Neural cell (in vitro differentiated cells): ENCODE data around the gene MED13L. TPM values are rescaled to one million over a fixed set of nuclear protein-coding genes. Genes with fewer than 3 reads are reported as not detected.
A peak's percentile ranks its signal among the peaks of the same experiment; 100 is the strongest.

Experiments used
- H2AFZ ChIP-seq: fragments of 200-600, 300-800 bp; sonication (generic), shearing (Covaris generic); 2 replicates; pipeline ENCODE4 v1.6.0; 2014; ENCODE audit warnings: low read depth, mild to moderate bottlenecking, antibody characterized with exemption, low read length, moderate library complexity
- H3F3A ChIP-seq: fragments of 200-600 bp; shearing (Covaris generic); 2 replicates; pipeline ENCODE4 v1.6.1; 2016; ENCODE audit warnings: mild to moderate bottlenecking, moderate library complexity, mixed read lengths, antibody characterized with exemption, low read length; ENCODE audit not compliant: insufficient read depth, poor library complexity, severe bottlenecking
- H3K27ac ChIP-seq: fragments of 200-600, 300-800 bp; sonication (generic), shearing (Covaris generic); 2 replicates; pipeline ENCODE4 v1.5.1; 2014; ENCODE audit warnings: mild to moderate bottlenecking, low read length, moderate library complexity
- H3K27me3 ChIP-seq: fragments of 300-800, 200-600 bp; sonication (generic), shearing (Covaris generic); 2 replicates; pipeline ENCODE4 v1.6.0; 2014; ENCODE audit warnings: mild to moderate bottlenecking, low read depth, low read length, moderate library complexity; ENCODE audit not compliant: insufficient read depth
- H3K36me3 ChIP-seq: fragments of 300-800, 200-600 bp; sonication (generic), shearing (Covaris generic); 2 replicates; pipeline ENCODE4 v1.5.1; 2014; ENCODE audit warnings: mild to moderate bottlenecking, antibody characterized with exemption, low read length, moderate library complexity; ENCODE audit not compliant: insufficient read depth
- H3K4me2 ChIP-seq: fragments of 300-800, 200-600 bp; sonication (generic), shearing (Covaris generic); 2 replicates; pipeline ENCODE4 v1.6.0; 2014; ENCODE audit warnings: mild to moderate bottlenecking, low read length
- H3K4me3 ChIP-seq: fragments of 300-800, 200-600 bp; sonication (generic), shearing (Covaris generic); 2 replicates; pipeline ENCODE4 v1.5.1; 2014; ENCODE audit warnings: mild to moderate bottlenecking, low read length, moderate library complexity
- H3K79me2 ChIP-seq: fragments of 200-600 bp; shearing (Covaris generic); replicated peaks from 2 replicates; pipeline ENCODE4 v1.6.0; 2014; ENCODE audit warnings: mild to moderate bottlenecking, low read length, moderate library complexity; ENCODE audit not compliant: insufficient read depth
- H3K9ac ChIP-seq: fragments of 300-800, 200-600 bp; sonication (generic), shearing (Covaris generic); 2 replicates; pipeline ENCODE4 v1.6.1; 2016; ENCODE audit warnings: mild to moderate bottlenecking, low read length, mixed read lengths
- H3K9me2 ChIP-seq: fragments of 200-600 bp; shearing (Covaris generic); 2 replicates; pipeline ENCODE4 v1.6.1; 2016; ENCODE audit warnings: mild to moderate bottlenecking, low read length, mixed read lengths; ENCODE audit not compliant: insufficient read depth
- H3K9me3 ChIP-seq: fragments of 200-600, 300-800 bp; sonication (generic), shearing (Covaris generic); 2 replicates; pipeline ENCODE4 v1.6.1; 2016; ENCODE audit warnings: mild to moderate bottlenecking, mixed run types, low read length, moderate library complexity, mixed read lengths
- H4K20me1 ChIP-seq: fragments of 200-600 bp; shearing (Covaris generic); 2 replicates; pipeline ENCODE4 v1.6.1; 2016; ENCODE audit warnings: mild to moderate bottlenecking, mixed run types; ENCODE audit not compliant: insufficient read depth
- EP300 ChIP-seq: fragments of 450-650 bp; conservative IDR thresholded peaks from 2 replicates; pipeline ENCODE4 v1.6.1; 2014; ENCODE audit warnings: antibody characterized with exemption, mild to moderate bottlenecking, moderate library complexity; ENCODE audit not compliant: poor library complexity, severe bottlenecking
- EZH2 ChIP-seq: fragments of 200-600, 300-800 bp; shearing (Covaris generic), sonication (generic); IDR thresholded peaks from 2 replicates; pipeline ENCODE4 v1.6.1; 2014; ENCODE audit warnings: antibody characterized with exemption, low read length, borderline replicate concordance, mild to moderate bottlenecking; ENCODE audit not compliant: insufficient read depth, poor library complexity, severe bottlenecking
- MXI1 ChIP-seq: fragments of 450-650 bp; conservative IDR thresholded peaks from 2 replicates; pipeline ENCODE4 v1.6.1; 2014; ENCODE audit warnings: antibody characterized with exemption, mild to moderate bottlenecking; ENCODE audit not compliant: poor library complexity, severe bottlenecking
- POLR2AphosphoS5 ChIP-seq: IDR thresholded peaks from 2 replicates; pipeline ENCODE4 v1.6.1; 2012
- RAD21 ChIP-seq: fragments of 450-650 bp; conservative IDR thresholded peaks from 2 replicates; pipeline ENCODE4 v1.6.1; 2014; ENCODE audit warnings: antibody characterized with exemption, mild to moderate bottlenecking, moderate library complexity
- SMC3 ChIP-seq: fragments of 450-650 bp; conservative IDR thresholded peaks from 2 replicates; pipeline ENCODE4 v1.6.1; 2014; ENCODE audit warnings: antibody characterized with exemption, mild to moderate bottlenecking, moderate library complexity; ENCODE audit not compliant: poor library complexity
- TAF1 ChIP-seq: IDR thresholded peaks from 2 replicates; pipeline ENCODE4 v1.6.1; 2012; ENCODE audit warnings: low read depth
- polyA plus RNA-seq: library from polyadenylated mRNA; depleted of rRNA; stranded (reverse); fragments of >200 nt; gene quantifications from 2 replicates; pipeline ENCODE4 v1.2.3, GENCODE V29; 2014
- TF ChIP-seq, protein P1 (sequence below): IDR thresholded peaks from 2 replicates; pipeline ENCODE4 v1.6.1; 2012; ENCODE audit warnings: borderline replicate concordance
- TF ChIP-seq, protein P2 (sequence below): fragments of 450-650 bp; IDR thresholded peaks from 2 replicates; pipeline ENCODE4 v1.5.1; 2014; ENCODE audit warnings: antibody characterized with exemption, mild to moderate bottlenecking, moderate library complexity; ENCODE audit not compliant: poor library complexity, severe bottlenecking

The MED13L gene
- polyA plus RNA-seq, 1 donor from 2014 or later, result 38.9 TPM

DNA sequence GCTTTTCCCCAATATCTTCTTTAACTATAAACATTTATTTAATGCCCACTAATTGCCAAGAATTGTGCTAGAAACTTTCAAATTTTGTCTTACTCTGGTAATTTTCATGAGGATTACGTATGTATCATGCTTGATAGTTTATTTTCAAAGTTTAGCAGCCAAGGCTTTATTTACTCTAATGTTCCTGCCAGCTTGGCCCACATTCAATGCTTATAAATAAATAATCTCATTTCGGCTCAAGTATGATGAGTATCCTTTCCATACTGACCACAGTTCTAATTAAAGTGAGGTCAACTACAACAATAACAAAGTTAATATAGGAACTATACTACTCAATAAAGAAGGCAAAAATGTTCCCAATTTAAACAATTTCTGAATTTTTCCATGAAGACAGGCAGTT, 259.2 kb downstream of the MED13L start:
- Histone ChIP-seq H3K4me3 (no peak overlapping the region), H3K9me2 (no peaks in the 10 kb centered on the region), H3K4me2 (no peak overlapping the region), H3K27me3 (no peaks in the 10 kb centered on the region), H4K20me1 (no peaks in the 10 kb centered on the region), H3K9me3 (no peaks in the 10 kb centered on the region), H3K27ac (no peak overlapping the region), H3K36me3 (peaks cover 5% of the 10 kb centered on the region), H3F3A (no peaks in the 10 kb centered on the region), H3K79me2 (no peaks in the 10 kb centered on the region), H3K9ac (no peak overlapping the region), H2AFZ (no peak overlapping the region)
- no peak for TF ChIP-seq EP300
- TF ChIP-seq, protein P1, sequence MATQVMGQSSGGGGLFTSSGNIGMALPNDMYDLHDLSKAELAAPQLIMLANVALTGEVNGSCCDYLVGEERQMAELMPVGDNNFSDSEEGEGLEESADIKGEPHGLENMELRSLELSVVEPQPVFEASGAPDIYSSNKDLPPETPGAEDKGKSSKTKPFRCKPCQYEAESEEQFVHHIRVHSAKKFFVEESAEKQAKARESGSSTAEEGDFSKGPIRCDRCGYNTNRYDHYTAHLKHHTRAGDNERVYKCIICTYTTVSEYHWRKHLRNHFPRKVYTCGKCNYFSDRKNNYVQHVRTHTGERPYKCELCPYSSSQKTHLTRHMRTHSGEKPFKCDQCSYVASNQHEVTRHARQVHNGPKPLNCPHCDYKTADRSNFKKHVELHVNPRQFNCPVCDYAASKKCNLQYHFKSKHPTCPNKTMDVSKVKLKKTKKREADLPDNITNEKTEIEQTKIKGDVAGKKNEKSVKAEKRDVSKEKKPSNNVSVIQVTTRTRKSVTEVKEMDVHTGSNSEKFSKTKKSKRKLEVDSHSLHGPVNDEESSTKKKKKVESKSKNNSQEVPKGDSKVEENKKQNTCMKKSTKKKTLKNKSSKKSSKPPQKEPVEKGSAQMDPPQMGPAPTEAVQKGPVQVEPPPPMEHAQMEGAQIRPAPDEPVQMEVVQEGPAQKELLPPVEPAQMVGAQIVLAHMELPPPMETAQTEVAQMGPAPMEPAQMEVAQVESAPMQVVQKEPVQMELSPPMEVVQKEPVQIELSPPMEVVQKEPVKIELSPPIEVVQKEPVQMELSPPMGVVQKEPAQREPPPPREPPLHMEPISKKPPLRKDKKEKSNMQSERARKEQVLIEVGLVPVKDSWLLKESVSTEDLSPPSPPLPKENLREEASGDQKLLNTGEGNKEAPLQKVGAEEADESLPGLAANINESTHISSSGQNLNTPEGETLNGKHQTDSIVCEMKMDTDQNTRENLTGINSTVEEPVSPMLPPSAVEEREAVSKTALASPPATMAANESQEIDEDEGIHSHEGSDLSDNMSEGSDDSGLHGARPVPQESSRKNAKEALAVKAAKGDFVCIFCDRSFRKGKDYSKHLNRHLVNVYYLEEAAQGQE, result no peak
- TF ChIP-seq MXI1, result no peak
- no peak for TF ChIP-seq RAD21
- TF ChIP-seq TAF1, result no peak
- TF ChIP-seq EZH2, result no peak
- TF ChIP-seq SMC3, result no peak
- TF ChIP-seq, protein P2, sequence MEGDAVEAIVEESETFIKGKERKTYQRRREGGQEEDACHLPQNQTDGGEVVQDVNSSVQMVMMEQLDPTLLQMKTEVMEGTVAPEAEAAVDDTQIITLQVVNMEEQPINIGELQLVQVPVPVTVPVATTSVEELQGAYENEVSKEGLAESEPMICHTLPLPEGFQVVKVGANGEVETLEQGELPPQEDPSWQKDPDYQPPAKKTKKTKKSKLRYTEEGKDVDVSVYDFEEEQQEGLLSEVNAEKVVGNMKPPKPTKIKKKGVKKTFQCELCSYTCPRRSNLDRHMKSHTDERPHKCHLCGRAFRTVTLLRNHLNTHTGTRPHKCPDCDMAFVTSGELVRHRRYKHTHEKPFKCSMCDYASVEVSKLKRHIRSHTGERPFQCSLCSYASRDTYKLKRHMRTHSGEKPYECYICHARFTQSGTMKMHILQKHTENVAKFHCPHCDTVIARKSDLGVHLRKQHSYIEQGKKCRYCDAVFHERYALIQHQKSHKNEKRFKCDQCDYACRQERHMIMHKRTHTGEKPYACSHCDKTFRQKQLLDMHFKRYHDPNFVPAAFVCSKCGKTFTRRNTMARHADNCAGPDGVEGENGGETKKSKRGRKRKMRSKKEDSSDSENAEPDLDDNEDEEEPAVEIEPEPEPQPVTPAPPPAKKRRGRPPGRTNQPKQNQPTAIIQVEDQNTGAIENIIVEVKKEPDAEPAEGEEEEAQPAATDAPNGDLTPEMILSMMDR, result no peak
- TF ChIP-seq POLR2AphosphoS5, result no peak

DNA sequence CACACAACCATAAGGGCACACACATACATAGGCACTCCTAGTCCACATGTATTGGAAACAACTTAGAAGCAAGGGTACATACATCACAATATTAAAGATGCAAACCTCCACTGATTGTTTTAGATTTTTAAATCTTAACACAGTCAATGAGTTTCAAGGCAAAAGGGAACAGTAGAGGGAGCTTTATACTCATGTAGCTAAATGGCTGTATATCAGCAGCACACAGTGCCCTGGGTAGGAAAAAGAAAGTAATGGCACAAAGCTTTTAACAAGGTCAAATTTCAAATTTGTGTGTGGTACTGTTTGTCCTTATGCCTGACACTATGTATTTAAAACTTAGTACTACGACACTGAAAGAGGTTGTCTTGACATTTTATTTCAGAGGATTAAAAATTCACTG, 262.0 kb downstream of the MED13L start:
- Histone ChIP-seq H3K4me2 (no peak overlapping the region), H3F3A (no peaks in the 10 kb centered on the region), H3K9me3 (no peaks in the 10 kb centered on the region), H3K36me3 (peaks cover 5% of the 10 kb centered on the region), H2AFZ (no peak overlapping the region), H3K27me3 (no peaks in the 10 kb centered on the region), H4K20me1 (no peaks in the 10 kb centered on the region), H3K9ac (no peak overlapping the region), H3K79me2 (no peaks in the 10 kb centered on the region), H3K27ac (no peak overlapping the region), H3K4me3 (no peak overlapping the region), H3K9me2 (no peaks in the 10 kb centered on the region)
- TF ChIP-seq, protein P2, result peak; percentile 82
- TF ChIP-seq EZH2 (no peak), TAF1 (no peak), SMC3 (peak; percentile 85), RAD21 (peak; percentile 86), POLR2AphosphoS5 (no peak), EP300 (no peak)
- TF ChIP-seq, protein P1, result no peak
